Glutamatergic neuron (in vitro differentiated cells): ENCODE data around the gene USP8. TPM values are rescaled to one million over a fixed set of nuclear protein-coding genes. Genes with fewer than 3 reads are reported as not detected.

Experiments used
- DNase-seq: peaks from one replicate; pipeline ENCODE4 v3.0.0; 2022
- H3K27ac Mint-ChIP-seq: one replicate; pipeline ENCODE4 v1.8.0; 2020; ENCODE audit warnings: mild to moderate bottlenecking, mixed read lengths, inconsistent platforms; ENCODE audit not compliant: unreplicated experiment
- H3K27me3 Mint-ChIP-seq: one replicate; pipeline ENCODE4 v1.8.0; 2020; ENCODE audit warnings: mild to moderate bottlenecking, moderate library complexity, mixed read lengths, inconsistent platforms; ENCODE audit not compliant: unreplicated experiment
- H3K36me3 Mint-ChIP-seq: one replicate; pipeline ENCODE4 v1.8.0; 2020; ENCODE audit warnings: mild to moderate bottlenecking, mixed read lengths, inconsistent platforms; ENCODE audit not compliant: unreplicated experiment
- H3K4me1 Mint-ChIP-seq: one replicate; pipeline ENCODE4 v1.8.0; 2020; ENCODE audit warnings: mild to moderate bottlenecking, low read depth, mixed read lengths, inconsistent platforms; ENCODE audit not compliant: unreplicated experiment
- H3K4me3 Mint-ChIP-seq: one replicate; pipeline ENCODE4 v1.8.0; 2020; ENCODE audit warnings: mild to moderate bottlenecking, mixed read lengths, inconsistent platforms; ENCODE audit not compliant: unreplicated experiment
- H3K9me3 Mint-ChIP-seq: one replicate; pipeline ENCODE4 v1.8.0; 2020; ENCODE audit warnings: mild to moderate bottlenecking, moderate library complexity, mixed read lengths, inconsistent platforms; ENCODE audit not compliant: unreplicated experiment
- CTCF ChIP-seq: fragments of 200-600 bp; sonication (generic); IDR thresholded peaks from one replicate; pipeline ENCODE4 v1.5.0; 2021; ENCODE audit not compliant: partially characterized antibody, unreplicated experiment
- total RNA-seq: library from RNA; stranded (reverse); fragmentation: NEBNext Ultra II Directional; extraction: Animal tissue kit (Norgen Biotek cat#: 25700); gene quantifications from one replicate; pipeline ENCODE4 v1.2.1, GENCODE V29; 2021; ENCODE audit not compliant: unreplicated experiment

The USP8 gene
- total RNA-seq, 1 donor from 2014 or later = 49.3 TPM

DNA sequence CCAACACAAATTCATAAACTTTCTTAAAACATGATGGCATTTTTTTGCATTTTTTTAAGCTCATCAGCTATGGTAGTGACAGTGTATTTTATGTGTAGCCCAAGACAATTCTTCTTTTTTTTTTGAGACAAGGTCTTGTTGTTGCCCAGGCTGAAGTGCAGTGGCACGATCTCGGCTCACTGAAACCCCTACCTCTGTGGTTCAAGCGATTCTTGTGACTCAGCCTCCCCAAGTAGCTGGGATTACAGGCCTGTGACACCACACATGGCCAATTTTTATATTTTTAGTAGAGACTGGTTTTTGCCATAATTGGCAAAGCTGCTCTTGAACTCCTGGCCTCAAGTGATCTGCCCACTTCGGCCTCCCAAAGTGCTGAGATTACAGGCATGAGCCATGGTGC is 139.6 kb downstream of the USP8 start:
- H3K9me3 Mint-ChIP-seq = no peaks in the 10 kb centered on the region
- H3K27me3 Mint-ChIP-seq = no peaks in the 10 kb centered on the region
- TF ChIP-seq CTCF = no peak
- no peak overlapping the region for H3K27ac Mint-ChIP-seq
- no peak for DNase-seq
- no peaks in the 10 kb centered on the region for H3K4me1 Mint-ChIP-seq
- H3K4me3 Mint-ChIP-seq = no peak overlapping the region
- H3K36me3 Mint-ChIP-seq = peaks cover 5% of the 10 kb centered on the region

Other genes starting within 250 kb of the USP8 start
- gene SLC27A2, start 242.2 kb upstream of the USP8 start, total RNA-seq = not detected
- gene HDC, start 158.7 kb upstream of the USP8 start, total RNA-seq = not detected
- gene GABPB1, start 69.2 kb upstream of the USP8 start, total RNA-seq = 23.9 TPM
- not detected for gene USP50, start 122.3 kb downstream of the USP8 start, total RNA-seq